K562 (cell line): ENCODE results near the gene CXCL14.

Source experiments
- CTCF ChIP-seq, 3 experiments: IDR thresholded peaks in 2 of 3; conservative IDR thresholded peaks in 1 of 3; 2 replicates each; pipeline ENCODE4 v1.5.1; 2011 to 2012; ENCODE audit warnings: low read length in 3 of 3, mild to moderate bottlenecking in 3 of 3, control low read depth in 2 of 3, improper control_type of control experiment in 1 of 3, inconsistent platforms in 1 of 3, low read depth in 1 of 3, mixed read lengths in 1 of 3, moderate library complexity in 1 of 3; ENCODE audit not compliant: insufficient read depth in 2 of 3
- GATAD2B ChIP-seq: fragments of 450-650 bp; IDR thresholded peaks from 2 replicates; pipeline ENCODE4 v1.6.1; 2017; ENCODE audit warnings: mild to moderate bottlenecking, borderline replicate concordance
- KLF1 ChIP-seq: fragments of 450-650 bp; IDR thresholded peaks from 2 replicates; pipeline ENCODE4 v1.6.1; 2016; ENCODE audit warnings: missing genetic modification characterization, missing compliant biosample characterization
- KLF6 ChIP-seq: fragments of 250-450 bp; sonication (Bioruptor Pico); IDR thresholded peaks from 2 replicates; pipeline ENCODE4 v1.4.0; 2020; ENCODE audit warnings: mild to moderate bottlenecking, moderate library complexity, borderline replicate concordance
- MAZ ChIP-seq, 2 experiments: fragments of 450-650 bp in 1 of 2; sonication (generic) in 1 of 2; formaldehyde crosslinking; IDR thresholded peaks in 1 of 2; conservative IDR thresholded peaks in 1 of 2; 2 replicates each; pipeline versions ENCODE4 v1.4.0 to v1.5.0; 2020; ENCODE audit warnings: mild to moderate bottlenecking in 1 of 2, missing genetic modification reagents in 1 of 2
- POLR2H ChIP-seq: IDR thresholded peaks from 2 replicates; pipeline ENCODE4 v1.6.1; 2016; ENCODE audit warnings: missing genetic modification characterization, low read depth, mild to moderate bottlenecking, control low read depth, missing compliant biosample characterization, moderate library complexity
- REST ChIP-seq, 2 experiments: fragments of 450-650 bp; formaldehyde crosslinking in 1 of 2; IDR thresholded peaks; 2 replicates each; pipeline versions ENCODE4 v1.4.0 to v1.6.1; 2014 to 2020; ENCODE audit warnings: mild to moderate bottlenecking in 2 of 2, borderline replicate concordance in 1 of 2, low read depth in 1 of 2
- TAF1 ChIP-seq: IDR thresholded peaks from 2 replicates; pipeline ENCODE4 v1.6.1; 2011; ENCODE audit warnings: mild to moderate bottlenecking, low read length, moderate library complexity; ENCODE audit not compliant: insufficient read depth, control insufficient read depth, severe bottlenecking; ENCODE audit errors: extremely low read depth
- ZNF121 ChIP-seq: sonication (generic); formaldehyde crosslinking; conservative IDR thresholded peaks from 2 replicates; pipeline ENCODE4 v1.8.0; 2022; ENCODE audit warnings: missing genetic modification reagents
- ZNF224 ChIP-seq: sonication (generic); formaldehyde crosslinking; IDR thresholded peaks from 2 replicates; pipeline ENCODE4 v1.8.0; 2022; ENCODE audit warnings: mild to moderate bottlenecking, missing genetic modification reagents
- ZNF232 ChIP-seq: sonication (generic); formaldehyde crosslinking; IDR thresholded peaks from 2 replicates; pipeline ENCODE4 v1.8.0; 2022; ENCODE audit warnings: mild to moderate bottlenecking, missing genetic modification reagents
- ZNF518B ChIP-seq: fragments of 250-450 bp; sonication (Bioruptor Pico); IDR thresholded peaks from 2 replicates; pipeline ENCODE4 v1.5.0; 2021; ENCODE audit warnings: mild to moderate bottlenecking, moderate library complexity

- TF ChIP-seq ZNF518B (CRISPR knock-in tag) (no peak), CTCF (IDR thresholded peaks at IDR 0.05 in 2 of 3, conservative IDR thresholded peaks at IDR 0.05 in 1 of 3; ENCODE audit: insufficient read depth in 2 of 3, low read depth in 1 of 3, low read length in 3 of 3) (no peak), REST (IDR thresholded peaks at IDR 0.05; ENCODE audit: borderline replicate concordance) (no peak), REST (CRISPR knock-in tag; IDR thresholded peaks at IDR 0.05; ENCODE audit: low read depth) (no peak), GATAD2B (no peak), ZNF232 (CRISPR knock-in tag) (no peak), TAF1 (no peak), KLF1 (no peak), POLR2H (tag) (no peak), ZNF121 (no peak), KLF6 (CRISPR knock-in tag) (no peak), MAZ (CRISPR knock-in tag; conservative IDR thresholded peaks at IDR 0.05 in 1 of 2, IDR thresholded peaks at IDR 0.05 in 1 of 2) (no peak), ZNF224 (CRISPR knock-in tag) (no peak)
Measured at GRCh38 chr5:135600152-135600570, 21.4 kb upstream of the CXCL14 start.
